H1 (cell line): ENCODE data around the gene SUCLG2. TPM values are rescaled to one million over a fixed set of nuclear protein-coding genes. Genes with fewer than 3 reads are reported as not detected.

Source experiments
- CTCF ChIA-PET: fragments of 300-600 bp; sonication (Branson Sonifier 250); formaldehyde crosslinking; loops from one replicate; lab custom pipeline; 2021; ENCODE audit not compliant: partially characterized antibody; lab: Charles Lee
- POLR2A ChIA-PET: fragments of 300-600 bp; sonication (Branson Sonifier 250); formaldehyde crosslinking; loops from one replicate; lab custom pipeline; 2021; ENCODE audit warnings: inconsistent platforms; ENCODE audit not compliant: partially characterized antibody; lab: Charles Lee
- DNase-seq, 2 experiments: peaks; one replicate each; pipeline versions ENCODE4 v3.0.0 to v3.0.0-alpha.2; 2010 to 2022; ENCODE audit warnings: low spot score in 2 of 2, low read depth in 1 of 2, mixed read lengths in 1 of 2
- FAIRE-seq: peaks from 2 replicates; lab custom pipeline; 2011; peaks lifted over from hg19 to GRCh38; lab: Jason Lieb, UNC
- H2AFZ ChIP-seq: 2 replicates; pipeline ENCODE4 v1.8.1; 2012; ENCODE audit warnings: low read length, inconsistent platforms
- H2AK5ac ChIP-seq: 2 replicates; pipeline ENCODE4 v1.6.1; 2013; ENCODE audit warnings: low read depth, low read length
- H2BK120ac ChIP-seq: replicated peaks from 2 replicates; pipeline ENCODE3; 2013; ENCODE audit warnings: low read depth, low read length, inconsistent platforms
- H2BK12ac ChIP-seq: 2 replicates; pipeline ENCODE4 v1.6.1; 2013; ENCODE audit warnings: low read depth, low read length
- H2BK15ac ChIP-seq: 2 replicates; pipeline ENCODE4 v1.6.1; 2013; ENCODE audit warnings: low read length
- H2BK20ac ChIP-seq: 2 replicates; pipeline ENCODE4 v1.6.1; 2013; ENCODE audit warnings: low read length
- H2BK5ac ChIP-seq: 2 replicates; pipeline ENCODE4 v1.6.1; 2013; ENCODE audit warnings: low read depth, low read length
- H3K14ac ChIP-seq: 2 replicates; pipeline ENCODE4 v1.6.1; 2013; ENCODE audit warnings: inconsistent platforms; ENCODE audit not compliant: insufficient read length
- H3K18ac ChIP-seq: 2 replicates; pipeline ENCODE4 v1.6.1; 2013; ENCODE audit warnings: low read length; ENCODE audit errors: extremely low read depth
- H3K23ac ChIP-seq: 2 replicates; pipeline ENCODE4 v1.6.1; 2013; ENCODE audit warnings: inconsistent platforms; ENCODE audit not compliant: insufficient read length
- H3K23me2 ChIP-seq: 2 replicates; pipeline ENCODE4 v1.6.1; 2013; ENCODE audit warnings: low read depth, low read length
- H3K27ac ChIP-seq: 2 replicates; pipeline ENCODE4 v1.6.1; 2011; ENCODE audit warnings: low read depth, low read length, inconsistent platforms
- H3K27me3 ChIP-seq, 4 experiments: replicated peaks in 1 of 4; 1 replicate in 1 of 4; 2 replicates in 3 of 4; pipeline versions ENCODE4 v1.6.1 to v1.8.1; 2011 to 2013; ENCODE audit warnings: low read length in 3 of 4, mild to moderate bottlenecking in 3 of 4, inconsistent platforms in 2 of 4, mixed read lengths in 2 of 4, moderate library complexity in 1 of 4; ENCODE audit not compliant: control insufficient read depth in 3 of 4, insufficient read depth in 3 of 4; ENCODE audit errors: extremely low read depth in 1 of 4
- H3K36me3 ChIP-seq, 4 experiments: 2 replicates each; pipeline versions ENCODE4 v1.6.1 to v1.8.1; 2011 to 2013; ENCODE audit warnings: mild to moderate bottlenecking in 4 of 4, low read length in 3 of 4, moderate library complexity in 2 of 4, control low read depth in 1 of 4, inconsistent platforms in 1 of 4; ENCODE audit not compliant: insufficient read depth in 4 of 4, control insufficient read depth in 2 of 4
- H3K4ac ChIP-seq: replicated peaks from 2 replicates; pipeline ENCODE3; 2013; ENCODE audit warnings: low read length, low read depth, mixed read lengths, inconsistent platforms; ENCODE audit not compliant: insufficient read length
- H3K4me1 ChIP-seq, 4 experiments: replicated peaks in 1 of 4; 1 replicate in 1 of 4; 2 replicates in 3 of 4; pipeline versions ENCODE4 v1.6.1 to v1.8.1; 2011 to 2013; ENCODE audit warnings: low read length in 3 of 4, inconsistent platforms in 2 of 4, mixed read lengths in 1 of 4; ENCODE audit not compliant: insufficient read depth in 4 of 4, control insufficient read depth in 3 of 4
- H3K4me2 ChIP-seq, 2 experiments: 2 replicates each; pipeline versions ENCODE4 v1.6.1 to v1.8.1; 2011 to 2013; ENCODE audit warnings: low read depth in 2 of 2, low read length in 2 of 2, control low read depth in 1 of 2, inconsistent platforms in 1 of 2, mild to moderate bottlenecking in 1 of 2; ENCODE audit not compliant: insufficient read depth in 1 of 2
- H3K4me3 ChIP-seq, 4 experiments: fragments of 200-600, 300-600 bp in 1 of 4; sonication (generic), shearing (Covaris generic), sonication (Bioruptor Twin) in 1 of 4; 2 replicates each; pipeline versions ENCODE4 v1.5.1 to v1.8.1; 2011 to 2016; ENCODE audit warnings: low read length in 4 of 4, low read depth in 3 of 4, control low read depth in 2 of 4, inconsistent platforms in 2 of 4, mild to moderate bottlenecking in 2 of 4, mixed read lengths in 1 of 4, moderate library complexity in 1 of 4; ENCODE audit not compliant: insufficient read depth in 2 of 4; ENCODE audit errors: extremely low read depth in 1 of 4
- H3K56ac ChIP-seq: replicated peaks from 2 replicates; pipeline ENCODE3; 2013; ENCODE audit warnings: low read depth, mild to moderate bottlenecking, mixed read lengths, low read length, inconsistent platforms; ENCODE audit not compliant: insufficient read length
- H3K79me1 ChIP-seq: 2 replicates; pipeline ENCODE4 v1.6.1; 2013; ENCODE audit warnings: low read depth, low read length, control low read depth
- H3K79me2 ChIP-seq, 2 experiments: 2 replicates each; pipeline versions ENCODE4 v1.6.1 to v1.8.1; 2012 to 2013; ENCODE audit warnings: low read length in 2 of 2, mild to moderate bottlenecking in 2 of 2, inconsistent platforms in 1 of 2; ENCODE audit not compliant: insufficient read depth in 2 of 2, control insufficient read depth in 1 of 2
- H3K9ac ChIP-seq, 4 experiments: replicated peaks in 1 of 4; 1 replicate in 1 of 4; 2 replicates in 3 of 4; pipeline versions ENCODE4 v1.6.1 to v1.8.1; 2011 to 2013; ENCODE audit warnings: low read depth in 3 of 4, low read length in 3 of 4, control low read depth in 2 of 4, mild to moderate bottlenecking in 2 of 4, moderate library complexity in 2 of 4, inconsistent platforms in 1 of 4; ENCODE audit errors: extremely low read depth in 1 of 4
- H3K9me3 ChIP-seq, 2 experiments: 2 replicates each; pipeline versions ENCODE4 v1.6.1 to v1.8.1; 2012 to 2013; ENCODE audit warnings: mild to moderate bottlenecking in 2 of 2, moderate library complexity in 2 of 2, control low read depth in 1 of 2, inconsistent platforms in 1 of 2, low read depth in 1 of 2, low read length in 1 of 2, mixed read lengths in 1 of 2; ENCODE audit not compliant: insufficient read depth in 2 of 2
- H4K20me1 ChIP-seq, 2 experiments: replicated peaks in 1 of 2; 2 replicates each; pipeline versions ENCODE3 to v1.8.1; 2011 to 2013; ENCODE audit warnings: inconsistent platforms in 2 of 2, low read length in 2 of 2, mild to moderate bottlenecking in 1 of 2; ENCODE audit not compliant: insufficient read depth in 2 of 2, control insufficient read depth in 1 of 2
- H4K5ac ChIP-seq: 2 replicates; pipeline ENCODE4 v1.6.1; 2013; ENCODE audit warnings: low read length, low read depth, mixed read lengths, inconsistent platforms; ENCODE audit not compliant: insufficient read length
- H4K8ac ChIP-seq: 2 replicates; pipeline ENCODE4 v1.8.0; 2013; ENCODE audit warnings: mild to moderate bottlenecking, moderate library complexity, low read length, inconsistent platforms; ENCODE audit not compliant: insufficient read depth; ENCODE audit errors: extremely low read depth
- H4K91ac ChIP-seq: replicated peaks from 2 replicates; pipeline ENCODE3; 2013; ENCODE audit warnings: low read length, mixed read lengths, inconsistent platforms; ENCODE audit not compliant: insufficient read length
- BRCA1 ChIP-seq: IDR thresholded peaks from 2 replicates; pipeline ENCODE4 v1.6.1; 2012; ENCODE audit warnings: low read depth, low read length, improper control_type of control experiment
- CTBP2 ChIP-seq: IDR thresholded peaks from 2 replicates; pipeline ENCODE4 v1.7.0; 2011; ENCODE audit warnings: borderline replicate concordance, mild to moderate bottlenecking, moderate library complexity, mixed read lengths, low read length; ENCODE audit not compliant: insufficient read depth, insufficient read length
- PHF8 ChIP-seq: fragments of 200-600 bp; sonication (generic); conservative IDR thresholded peaks from 2 replicates; pipeline ENCODE4 v1.7.1; 2012; ENCODE audit warnings: low read depth, mild to moderate bottlenecking, inconsistent platforms, low read length, moderate library complexity
- SAP30 ChIP-seq: fragments of 300-600 bp; sonication (generic); IDR thresholded peaks from 2 replicates; pipeline ENCODE4 v1.7.1; 2012; ENCODE audit warnings: low read length, moderate library complexity, mild to moderate bottlenecking, inconsistent platforms; ENCODE audit not compliant: insufficient read depth, insufficient replicate concordance
- polyA plus RNA-seq, 7 experiments: library from polyadenylated mRNA; depleted of rRNA in 3 of 7; stranded (reverse) in 5 of 7; unstranded in 2 of 7; fragments of >200 nt in 5 of 7; fragments of 200-250 nt in 2 of 7; gene quantifications; 1 replicate in 5 of 7; 2 replicates in 1 of 7; 4 replicates in 1 of 7; pipeline versions ENCODE4 v1.2.1 to v1.2.3, GENCODE V29; 2011 to 2013; ENCODE audit warnings: missing spikeins in 2 of 7, mixed read lengths in 2 of 7
- total RNA-seq: library from RNA; stranded (reverse); fragmentation: NEBNext Ultra II Directional; extraction: Animal tissue kit (Norgen Biotek cat#: 25700); gene quantifications from 2 replicates; pipeline ENCODE4 v1.2.1, GENCODE V29; 2021

The SUCLG2 gene
- total and polyA plus RNA-seq, 2 of the 8 experiments (the other 6 are each of a cell fraction or from before 2014, with no cell fraction given), result 12.9 to 46.2 TPM

- no peak overlapping the region for H2BK12ac ChIP-seq
- H4K5ac ChIP-seq, result no peak overlapping the region
- no peak for DNase-seq
- no peak overlapping the region for H3K23ac ChIP-seq
- H3K79me1 ChIP-seq, result no peaks in the 10 kb centered on the region
- no peak overlapping the region for H3K27ac ChIP-seq
- H4K20me1 ChIP-seq, result no peaks in the 10 kb centered on the region
- no peak overlapping the region for H2AK5ac ChIP-seq
- no peak overlapping the region for H3K9ac ChIP-seq
- CTCF ChIA-PET, result interaction anchor here (1.4 kb wide), 1 partner anchor 235 kb away, joined by 3 read pairs; no protein-coding TSS in a partner anchor
- no peak overlapping the region for H4K91ac ChIP-seq
- H2BK20ac ChIP-seq, result no peak overlapping the region
- no peak overlapping the region for H2BK15ac ChIP-seq
- H3K9me3 ChIP-seq, result no peaks in the 10 kb centered on the region
- no peak overlapping the region for H3K4me3 ChIP-seq
- no peak overlapping the region for H3K4me2 ChIP-seq
- no peak for TF ChIP-seq BRCA1
- TF ChIP-seq SAP30, result no peak
- TF ChIP-seq PHF8, result no peak
- no peak for TF ChIP-seq CTBP2
- TF ChIP-seq, all 59 proteins: peak for 0
- Histone ChIP-seq H3K4ac (no peak overlapping the region), H3K36me3 (no peaks in the 10 kb centered on the region), H4K8ac (no peak overlapping the region), H3K56ac (no peak overlapping the region), H3K14ac (no peak overlapping the region), H2AFZ (no peak overlapping the region), H2BK5ac (no peak overlapping the region), H2BK120ac (no peak overlapping the region), H3K27me3 (peaks cover 0 to 1% (median 0%) of the 10 kb centered on the region in 4 experiments; a peak in 1 of 7 replicates), H3K18ac (no peak overlapping the region), H3K4me1 (no peaks in the 10 kb centered on the region), H3K79me2 (no peaks in the 10 kb centered on the region), H3K23me2 (no peaks in the 10 kb centered on the region)
- POLR2A ChIA-PET, result no interaction called here
- FAIRE-seq, result peak; percentile 48
Observed at GRCh38 chr3:67346081-67346480, 308.3 kb downstream of the SUCLG2 start.
